GM18505 (cell line): ENCODE results near the gene PPAN.

Experiments
- ATAC-seq: cut with Tn5 transposase; IDR thresholded peaks from one replicate; pipeline ENCODE4 v1.9.1; 2021; ENCODE audit not compliant: unreplicated experiment
- POLR2A ChIP-seq: IDR thresholded peaks from 4 replicates; pipeline ENCODE4 v1.6.1; 2011; ENCODE audit warnings: borderline replicate concordance; ENCODE audit not compliant: insufficient read depth, insufficient read length; ENCODE audit errors: extremely low read depth

The PPAN gene

GRCh38 chr19:10113592-10113963 is 7.4 kb downstream of the PPAN start:
- ATAC-seq = no peak
- no peak for TF ChIP-seq POLR2A

- ATAC-seq = no peak
- peak; percentile 12 for TF ChIP-seq POLR2A
Measured at GRCh38 chr19:10113964-10114650, 7.9 kb downstream of the PPAN start.

GRCh38 chr19:10114651-10115391 is 8.7 kb downstream of the PPAN start:
- peak; percentile 18 for TF ChIP-seq POLR2A
- ATAC-seq = no peak

GRCh38 chr19:10115392-10116084 is 9.4 kb downstream of the PPAN start:
- no peak for ATAC-seq
- TF ChIP-seq POLR2A = peak; percentile 68

GRCh38 chr19:10116085-10116865 is 10.1 kb downstream of the PPAN start:
- no peak for ATAC-seq
- peak; percentile 35 for TF ChIP-seq POLR2A

GRCh38 chr19:10116866-10117616 is 10.9 kb downstream of the PPAN start:
- ATAC-seq = no peak
- no peak for TF ChIP-seq POLR2A

GRCh38 chr19:10118960-10119359 is 12.8 kb downstream of the PPAN start:
- ATAC-seq = no peak
- no peak for TF ChIP-seq POLR2A

- no peak for ATAC-seq
- TF ChIP-seq POLR2A = no peak
Measured at GRCh38 chr19:10120538-10121189, 14.5 kb downstream of the PPAN start.

GRCh38 chr19:10122045-10122444 is 15.9 kb downstream of the PPAN start:
- no peak for TF ChIP-seq POLR2A
- no peak for ATAC-seq

- no peak for TF ChIP-seq POLR2A
Measured at GRCh38 chr19:10124429-10124828, 18.3 kb downstream of the PPAN start.

GRCh38 chr19:10126213-10126639 is 20.1 kb downstream of the PPAN start:
- no peak for TF ChIP-seq POLR2A
- no peak for ATAC-seq

More at GRCh38 chr19:10124429-10124828, 18.3 kb downstream of the PPAN start:
- no peak for ATAC-seq

GRCh38 chr19:10132905-10133304 is 26.7 kb downstream of the PPAN start:
- ATAC-seq = no peak
- no peak for TF ChIP-seq POLR2A

GRCh38 chr19:10133596-10133995 is 27.4 kb downstream of the PPAN start:
- no peak for ATAC-seq
- TF ChIP-seq POLR2A = no peak

GRCh38 chr19:10134040-10134439 is 27.9 kb downstream of the PPAN start:
- no peak for ATAC-seq
- TF ChIP-seq POLR2A = no peak
